Spleen (tissue), 7 donors: Measurements from ENCODE around the gene STXBP6.

Experiments
- POLR2A ChIP-seq, 3 donors: fragments of 450-650 bp; IDR thresholded peaks; one replicate each; pipeline ENCODE4 v1.5.1; 2017; ENCODE audit warnings: antibody characterized with exemption in 3 of 3, mild to moderate bottlenecking in 1 of 3
- POLR2AphosphoS5 ChIP-seq, 3 donors: sonication (generic); formaldehyde crosslinking; IDR thresholded peaks; one replicate each; pipeline ENCODE4 v1.5.1; 2017; ENCODE audit warnings: antibody characterized with exemption in 3 of 3
- TF ChIP-seq, protein P1 (sequence below), 11 experiments: fragments of 200-600 bp in 7 of 11; fragments of 450-650 bp in 4 of 11; sonication (generic) in 4 of 11; IDR thresholded peaks in 8 of 11; conservative IDR thresholded peaks in 3 of 11; 1 replicate in 7 of 11; 2 replicates in 4 of 11; pipeline versions ENCODE4 v1.4.0 to v1.8.0; 2016 to 2021; ENCODE audit warnings: antibody characterized with exemption in 11 of 11, inconsistent platforms in 4 of 11, mild to moderate bottlenecking in 1 of 11
- donor health status: DM: no; HTN: no; CAD: no; lungs with moderate emphysema.
- donor health status: DM: no; HTN: no; CAD: no.
- donor health status: DM: no; HTN: no; CAD: no.

DNA sequence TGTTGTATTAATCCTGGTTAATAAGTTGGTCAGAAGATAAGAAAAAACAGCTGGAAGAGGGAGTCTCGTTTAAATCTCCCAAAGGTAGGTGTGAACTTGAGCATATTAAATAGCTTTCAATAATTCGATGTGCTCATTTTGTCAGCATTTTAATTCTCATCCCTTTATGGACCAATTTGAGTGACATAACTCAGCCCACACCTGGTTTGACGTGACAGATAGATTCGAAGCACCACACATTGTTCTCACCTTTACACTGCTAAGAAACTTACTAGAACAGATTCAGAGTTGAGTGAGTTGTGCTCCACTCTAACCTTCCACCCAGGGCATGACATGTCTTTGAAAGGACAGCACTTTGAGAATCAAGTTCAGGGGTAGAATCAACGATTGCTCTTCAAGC is 254.5 kb downstream of the STXBP6 start:
- TF ChIP-seq, protein P1, sequence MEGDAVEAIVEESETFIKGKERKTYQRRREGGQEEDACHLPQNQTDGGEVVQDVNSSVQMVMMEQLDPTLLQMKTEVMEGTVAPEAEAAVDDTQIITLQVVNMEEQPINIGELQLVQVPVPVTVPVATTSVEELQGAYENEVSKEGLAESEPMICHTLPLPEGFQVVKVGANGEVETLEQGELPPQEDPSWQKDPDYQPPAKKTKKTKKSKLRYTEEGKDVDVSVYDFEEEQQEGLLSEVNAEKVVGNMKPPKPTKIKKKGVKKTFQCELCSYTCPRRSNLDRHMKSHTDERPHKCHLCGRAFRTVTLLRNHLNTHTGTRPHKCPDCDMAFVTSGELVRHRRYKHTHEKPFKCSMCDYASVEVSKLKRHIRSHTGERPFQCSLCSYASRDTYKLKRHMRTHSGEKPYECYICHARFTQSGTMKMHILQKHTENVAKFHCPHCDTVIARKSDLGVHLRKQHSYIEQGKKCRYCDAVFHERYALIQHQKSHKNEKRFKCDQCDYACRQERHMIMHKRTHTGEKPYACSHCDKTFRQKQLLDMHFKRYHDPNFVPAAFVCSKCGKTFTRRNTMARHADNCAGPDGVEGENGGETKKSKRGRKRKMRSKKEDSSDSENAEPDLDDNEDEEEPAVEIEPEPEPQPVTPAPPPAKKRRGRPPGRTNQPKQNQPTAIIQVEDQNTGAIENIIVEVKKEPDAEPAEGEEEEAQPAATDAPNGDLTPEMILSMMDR (IDR thresholded peaks at IDR 0.05 in 8 of 11, conservative IDR thresholded peaks at IDR 0.05 in 3 of 11), result no peak
- TF ChIP-seq POLR2A (IDR thresholded peaks at IDR 0.05) (no peak), POLR2AphosphoS5 (IDR thresholded peaks at IDR 0.05) (no peak)
